Adrenal gland (tissue), 5 donors: ENCODE measurements around the gene PSMB1.

Experiments used
- POLR2A ChIP-seq, 2 donors: fragments of 450-650 bp; IDR thresholded peaks; one replicate each; pipeline ENCODE4 v1.6.1; 2017; ENCODE audit warnings: antibody characterized with exemption in 2 of 2, mild to moderate bottlenecking in 2 of 2, moderate library complexity in 1 of 2
- TF ChIP-seq, protein P1 (sequence below), 6 experiments: fragments of 450-650 bp in 4 of 6; fragments of 200-600 bp in 2 of 6; sonication (generic) in 1 of 6; IDR thresholded peaks; 1 replicate in 5 of 6; 2 replicates in 1 of 6; pipeline versions ENCODE4 v1.5.1 to v1.8.0; 2016 to 2021; ENCODE audit warnings: antibody characterized with exemption in 6 of 6, mild to moderate bottlenecking in 2 of 6, moderate library complexity in 1 of 6
- donor health status: DM: no; HTN: no; CAD: no.

DNA sequence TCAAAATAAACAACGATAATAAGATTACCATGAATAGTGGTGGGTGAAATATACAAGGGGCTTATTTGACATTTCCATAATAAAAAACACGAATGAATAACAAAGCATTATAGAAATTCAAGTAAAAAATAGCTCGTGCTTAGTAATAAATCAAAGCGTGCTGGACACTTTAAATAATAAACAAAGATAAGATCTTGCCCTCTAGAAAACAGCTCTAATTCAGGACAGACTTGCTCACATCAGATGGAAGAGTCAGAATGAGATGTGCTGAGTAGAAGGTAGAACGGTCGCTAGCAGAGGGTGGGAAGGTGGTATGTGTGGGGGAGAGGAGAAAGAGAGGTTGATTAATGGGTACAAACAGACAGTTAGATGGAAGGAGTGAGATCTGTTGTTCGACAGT lies 27.3 kb downstream of the PSMB1 start:
- TF ChIP-seq, protein P1, sequence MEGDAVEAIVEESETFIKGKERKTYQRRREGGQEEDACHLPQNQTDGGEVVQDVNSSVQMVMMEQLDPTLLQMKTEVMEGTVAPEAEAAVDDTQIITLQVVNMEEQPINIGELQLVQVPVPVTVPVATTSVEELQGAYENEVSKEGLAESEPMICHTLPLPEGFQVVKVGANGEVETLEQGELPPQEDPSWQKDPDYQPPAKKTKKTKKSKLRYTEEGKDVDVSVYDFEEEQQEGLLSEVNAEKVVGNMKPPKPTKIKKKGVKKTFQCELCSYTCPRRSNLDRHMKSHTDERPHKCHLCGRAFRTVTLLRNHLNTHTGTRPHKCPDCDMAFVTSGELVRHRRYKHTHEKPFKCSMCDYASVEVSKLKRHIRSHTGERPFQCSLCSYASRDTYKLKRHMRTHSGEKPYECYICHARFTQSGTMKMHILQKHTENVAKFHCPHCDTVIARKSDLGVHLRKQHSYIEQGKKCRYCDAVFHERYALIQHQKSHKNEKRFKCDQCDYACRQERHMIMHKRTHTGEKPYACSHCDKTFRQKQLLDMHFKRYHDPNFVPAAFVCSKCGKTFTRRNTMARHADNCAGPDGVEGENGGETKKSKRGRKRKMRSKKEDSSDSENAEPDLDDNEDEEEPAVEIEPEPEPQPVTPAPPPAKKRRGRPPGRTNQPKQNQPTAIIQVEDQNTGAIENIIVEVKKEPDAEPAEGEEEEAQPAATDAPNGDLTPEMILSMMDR (IDR thresholded peaks at IDR 0.05) = no peak
- no peak for TF ChIP-seq POLR2A (IDR thresholded peaks at IDR 0.05)
